Measurements from ENCODE around the gene TAS2R50.

Gene TAS2R50

GRCh38 chr12:10943167-10943566, 43.5 kb downstream of the TAS2R50 start:
- DNase-seq = no peak

DNA sequence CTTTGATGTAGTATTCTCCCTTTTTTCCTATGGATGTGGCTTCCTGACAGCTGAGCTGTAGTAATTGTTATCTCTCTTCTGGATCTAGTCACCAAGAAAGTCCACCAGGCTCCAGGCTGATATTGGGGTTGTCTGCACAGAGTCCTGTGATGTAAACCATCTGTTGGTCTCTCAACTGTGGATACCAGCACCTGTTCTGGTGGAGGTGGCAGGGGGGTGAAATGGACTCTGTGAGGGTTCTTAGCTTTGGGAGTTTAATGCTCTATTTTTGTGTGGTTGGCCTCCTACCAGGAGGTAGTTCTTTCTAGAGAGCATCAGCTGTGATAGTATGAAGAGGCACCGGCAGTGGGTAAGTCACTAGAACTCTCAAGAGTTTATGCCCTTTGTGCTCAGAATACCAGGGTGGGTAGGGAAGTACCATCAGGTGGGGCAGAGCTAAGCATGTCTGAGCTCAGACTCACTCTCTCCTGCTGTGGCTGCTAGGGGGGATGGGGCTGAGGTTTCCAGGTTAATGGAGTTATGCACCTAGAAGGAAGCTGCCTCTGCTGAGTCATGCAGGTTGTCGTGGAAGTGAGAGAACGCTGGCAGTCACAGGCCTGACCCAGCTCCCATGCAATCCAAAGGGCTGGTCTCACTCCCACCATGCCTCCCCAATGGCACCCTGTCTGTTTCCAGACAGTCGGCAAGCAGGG, 44.6 kb downstream of the TAS2R50 start:
- no peak for DNase-seq

- DNase-seq = no peak
Measured at GRCh38 chr12:10941369-10941768, 45.3 kb downstream of the TAS2R50 start.

DNA sequence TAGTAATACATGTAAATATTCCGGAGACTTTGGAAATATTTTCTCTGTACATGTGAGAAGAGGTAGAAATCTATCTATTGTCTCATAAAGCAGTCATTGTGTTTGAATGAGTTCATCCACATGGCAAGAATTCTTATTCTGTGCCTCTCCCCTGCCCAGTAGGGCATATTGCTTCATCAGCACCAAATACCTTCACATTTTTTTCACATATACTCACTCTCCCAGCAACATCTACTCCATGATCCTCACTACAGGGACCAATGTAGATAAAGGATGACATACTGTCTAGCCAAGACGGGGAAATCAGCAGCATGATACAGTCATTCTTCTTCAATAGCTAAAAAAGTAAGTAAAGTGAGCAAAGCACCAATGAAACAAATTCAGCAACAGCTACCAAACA, 46.3 kb downstream of the TAS2R50 start:
- no peak for DNase-seq

DNA sequence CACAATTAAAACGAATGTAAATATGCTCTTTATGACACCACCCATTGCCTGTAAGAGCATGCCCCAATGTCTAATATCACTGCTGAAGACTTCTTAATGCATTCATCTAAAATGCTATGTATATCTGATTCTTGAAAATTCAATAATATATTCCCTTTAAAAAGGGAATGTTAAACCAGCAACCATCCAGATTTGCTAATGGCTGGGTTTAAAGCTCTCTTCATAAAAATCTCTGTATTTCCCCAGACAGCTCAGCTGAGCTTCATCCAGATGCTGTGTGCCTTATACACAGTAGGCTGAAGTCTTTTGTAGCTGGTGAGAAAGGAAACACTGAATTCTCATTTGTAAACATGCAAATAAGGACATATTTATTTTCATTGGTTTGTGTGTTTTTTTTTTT, 47.5 kb downstream of the TAS2R50 start, which contains the start of gene TAS2R14:
TSS of gene TAS2R14 (minus strand) at position 101 of the 400 bp plus-strand sequence. CDS start at position 45, 56 bp downstream.
- DNase-seq = no peak

DNA sequence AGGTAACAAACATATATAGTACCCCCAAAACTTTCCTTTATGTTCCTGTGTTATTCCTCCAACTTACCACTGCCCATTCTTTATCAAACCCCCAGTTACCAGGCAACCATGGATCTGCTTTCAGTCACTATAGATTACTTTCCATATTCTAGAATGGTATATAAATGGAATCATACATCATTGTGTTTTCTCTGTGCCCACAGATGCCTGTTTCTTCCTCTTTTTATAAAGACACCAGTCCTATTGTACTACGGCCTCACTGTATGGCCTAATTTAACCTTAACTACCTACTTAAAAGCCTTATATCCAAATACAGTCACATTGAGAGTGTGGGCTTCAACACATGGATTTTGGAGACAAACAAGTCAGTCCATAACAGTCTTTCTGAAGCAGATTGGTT, 50.2 kb downstream of the TAS2R50 start:
- no peak for DNase-seq
